Upper lobe of left lung (tissue), 6 donors: ENCODE data around the gene SUPT3H. TPM values are rescaled to one million over a fixed set of nuclear protein-coding genes. Genes with fewer than 3 reads are reported as not detected.

Experiments used
- ATAC-seq, 2 donors: fragments of 200-7000 bp; cut with Tn5 transposase; one replicate each; pipeline ENCODE4 v1.9.1; 2022; ENCODE audit warnings: mild to moderate bottlenecking in 2 of 2, moderate library complexity in 2 of 2; ENCODE audit not compliant: low FRiP score in 2 of 2
- DNase-seq, 2 donors: peaks; one replicate each; pipeline ENCODE4 v3.0.0-alpha.2; 2019 to 2020
- H3K27ac ChIP-seq, 4 donors: fragments of 200-600 bp; sonication (generic); one replicate each; pipeline ENCODE4 v1.5.1; 2016 to 2019
- H3K27me3 ChIP-seq, 4 donors: fragments of 200-600 bp; sonication (generic); one replicate each; pipeline ENCODE4 v1.5.1; 2017 to 2019
- H3K36me3 ChIP-seq, 4 donors: fragments of 200-600 bp; sonication (generic); one replicate each; pipeline ENCODE4 v1.5.1; 2016 to 2019
- H3K4me1 ChIP-seq, 4 donors: fragments of 200-600 bp; sonication (generic); one replicate each; pipeline ENCODE4 v1.5.1; 2018 to 2019
- H3K4me3 ChIP-seq, 4 donors: fragments of 200-600 bp; sonication (generic); one replicate each; pipeline ENCODE4 v1.5.1; 2017 to 2019; ENCODE audit warnings: mild to moderate bottlenecking in 2 of 4, moderate library complexity in 1 of 4
- H3K9me3 ChIP-seq, 4 donors: fragments of 200-600 bp; sonication (generic); one replicate each; pipeline ENCODE4 v1.5.1; 2018 to 2019
- CTCF ChIP-seq, 6 experiments: fragments of 450-650 bp in 4 of 6; fragments of 200-600 bp in 2 of 6; sonication (generic) in 2 of 6; IDR thresholded peaks; one replicate each; pipeline ENCODE4 v1.5.1; 2016 to 2019; ENCODE audit warnings: antibody characterized with exemption in 6 of 6
- EP300 ChIP-seq, 4 donors: sonication (generic); formaldehyde crosslinking; IDR thresholded peaks; one replicate each; pipeline ENCODE4 v1.5.1; 2017; ENCODE audit warnings: antibody characterized with exemption in 4 of 4, control low read depth in 2 of 4
- POLR2A ChIP-seq, 4 donors: fragments of 450-650 bp; IDR thresholded peaks; one replicate each; pipeline ENCODE4 v1.5.1; 2016 to 2017; ENCODE audit warnings: antibody characterized with exemption in 4 of 4, mild to moderate bottlenecking in 2 of 4
- POLR2AphosphoS5 ChIP-seq, 2 donors: sonication (generic); formaldehyde crosslinking; IDR thresholded peaks; one replicate each; pipeline ENCODE4 v1.5.1; 2017; ENCODE audit warnings: antibody characterized with exemption in 2 of 2
- WGBS, 2 donors: methylation state at CpG; one replicate each; pipeline ENCODE4 v1.1.5; 2017 to 2018; 5-methylcytosine and 5-hydroxymethylcytosine counted together
- total RNA-seq, 6 donors: library from RNA; depleted of rRNA in 4 of 6; stranded (reverse); fragments of >200 nt in 4 of 6; gene quantifications; one replicate each; pipeline versions ENCODE4 v1.1.0 to v1.2.1, GENCODE V29; 2016 to 2021
- donor health status: DM: no; HTN: no; CAD: no; lungs with moderate emphysema.
- donor health status: DM: no; HTN: yes; CAD: no; lungs with severe emphysema.

Gene SUPT3H
- total RNA-seq, 6 donors from 2014 or later, result 6.4 to 45.1 (median 8.9) TPM

- peaks cover 0 to 13% (median 8%) of the 10 kb centered on the region in 4 donors for H3K4me1 ChIP-seq
- no peak for TF ChIP-seq POLR2AphosphoS5 (IDR thresholded peaks at IDR 0.05)
- WGBS, 2 donors, result 16 to 31% methylated on average over 3 of the region's 3 CpGs
- no peak for ATAC-seq
- no peaks in the 10 kb centered on the region for H3K9me3 ChIP-seq
- H3K36me3 ChIP-seq, result no peaks in the 10 kb centered on the region
- H3K4me3 ChIP-seq, result no peak overlapping the region
- no peak for DNase-seq
- no peak overlapping the region for H3K27ac ChIP-seq
- no peaks in the 10 kb centered on the region for H3K27me3 ChIP-seq
These were observed 521.3 kb downstream of the SUPT3H start for GRCh38 chr6:44856479-44856878.

- Histone ChIP-seq H3K4me1 (peaks cover 0 to 13% (median 8%) of the 10 kb centered on the region in 4 donors), H3K9me3 (no peaks in the 10 kb centered on the region), H3K27me3 (no peaks in the 10 kb centered on the region), H3K4me3 (no peak overlapping the region), H3K36me3 (no peaks in the 10 kb centered on the region), H3K27ac (no peak overlapping the region)
- WGBS, 2 donors, result 57 to 61% methylated on average over 7 of the region's 7 CpGs
- TF ChIP-seq CTCF (IDR thresholded peaks at IDR 0.05) (no peak), POLR2A (IDR thresholded peaks at IDR 0.05) (no peak), POLR2AphosphoS5 (IDR thresholded peaks at IDR 0.05) (no peak), EP300 (IDR thresholded peaks at IDR 0.05) (no peak)
- ATAC-seq, result no peak
- DNase-seq, result no peak
These were observed 521.9 kb downstream of the SUPT3H start for GRCh38 chr6:44855562-44856411.

GRCh38 chr6:44854712-44855443, 522.9 kb downstream of the SUPT3H start:
- Histone ChIP-seq H3K36me3 (no peaks in the 10 kb centered on the region), H3K4me3 (no peak overlapping the region), H3K4me1 (peaks cover 0 to 13% (median 8%) of the 10 kb centered on the region in 4 donors), H3K9me3 (no peaks in the 10 kb centered on the region), H3K27ac (no peak overlapping the region), H3K27me3 (no peaks in the 10 kb centered on the region)
- TF ChIP-seq EP300 (IDR thresholded peaks at IDR 0.05) (no peak), POLR2A (IDR thresholded peaks at IDR 0.05) (no peak), CTCF (IDR thresholded peaks at IDR 0.05) (no peak), POLR2AphosphoS5 (IDR thresholded peaks at IDR 0.05) (no peak)
- 63 to 79% methylated on average over 2 of the region's 2 CpGs for WGBS, 2 donors
- DNase-seq (no peak), ATAC-seq (no peak)

GRCh38 chr6:44851176-44851575, 526.6 kb downstream of the SUPT3H start:
- peak in 1 of 2 donors; percentile 40 for ATAC-seq
- TF ChIP-seq POLR2AphosphoS5 (IDR thresholded peaks at IDR 0.05) (no peak), CTCF (IDR thresholded peaks at IDR 0.05) (no peak)

GRCh38 chr6:44850312-44850711, 527.4 kb downstream of the SUPT3H start:
- TF ChIP-seq CTCF (IDR thresholded peaks at IDR 0.05) (no peak), POLR2A (IDR thresholded peaks at IDR 0.05) (no peak), EP300 (IDR thresholded peaks at IDR 0.05) (no peak), POLR2AphosphoS5 (IDR thresholded peaks at IDR 0.05) (no peak)
- no peak overlapping the region for H3K27ac ChIP-seq
- ATAC-seq (no peak), DNase-seq (no peak)
- no peaks in the 10 kb centered on the region for H3K9me3 ChIP-seq
- H3K36me3 ChIP-seq, result no peaks in the 10 kb centered on the region
- H3K27me3 ChIP-seq, result no peaks in the 10 kb centered on the region
- H3K4me1 ChIP-seq, result no peaks in the 10 kb centered on the region
- no peak overlapping the region for H3K4me3 ChIP-seq

More at GRCh38 chr6:44851176-44851575, 526.6 kb downstream of the SUPT3H start:
- Histone ChIP-seq H3K27ac (no peak overlapping the region), H3K9me3 (no peaks in the 10 kb centered on the region), H3K4me3 (no peak overlapping the region), H3K27me3 (no peaks in the 10 kb centered on the region), H3K4me1 (peaks cover 0 to 7% (median 4%) of the 10 kb centered on the region in 4 donors), H3K36me3 (no peaks in the 10 kb centered on the region)
- WGBS, 2 donors, result 83 to 86% methylated on average over 1 of the region's 1 CpG
- DNase-seq, result no peak
